HepG2 (cell line): Measurements from ENCODE around the gene KRT17. TPM values are rescaled to one million over a fixed set of nuclear protein-coding genes. Genes with fewer than 3 reads are reported as not detected.
A peak's percentile ranks its signal among the peaks of the same experiment; 100 is the strongest.

ENCODE experiments used
- ATAC-seq: fragments of 200-7000 bp; cut with Tn5 transposase; 3 replicates; pipeline ENCODE4 v1.9.1; 2020; ENCODE audit warnings: mild to moderate bottlenecking, moderate library complexity
- BruUV-seq: library from RNA; stranded (reverse); fragments of 400-500 nt; replicated peaks from 2 replicates; lab custom pipeline; 2021; lab: Mats Ljungman, UMichigan
- CTCF ChIA-PET: fragments of 300-600 bp; formaldehyde crosslinking; extraction: SDS; loops from one replicate; lab custom pipeline; 2021; ENCODE audit warnings: low total read pairs, inconsistent platforms, low intra/inter-chr PET ratio; lab: Yijun Ruan, JAX
- POLR2A ChIA-PET: fragments of 350-600 bp; sonication (Branson Sonifier 250); formaldehyde crosslinking; loops from one replicate; lab custom pipeline; 2020; ENCODE audit warnings: antibody characterized with exemption, inconsistent platforms; lab: Yijun Ruan, JAX
- DNase-seq: peaks from one replicate; pipeline ENCODE4 v3.0.0-alpha.2; 2015; ENCODE audit warnings: low spot score
- FAIRE-seq: peaks from 3 replicates; lab custom pipeline; 2011; peaks lifted over from hg19 to GRCh38; lab: Jason Lieb, UNC
- H2AFZ ChIP-seq: one replicate; pipeline ENCODE4 v1.6.1; 2011; ENCODE audit warnings: low read length, inconsistent platforms
- H3K27ac ChIP-seq: fragments of 300-600 bp; 3 replicates; pipeline ENCODE4 v1.8.0; 2011; ENCODE audit warnings: mixed run types, mild to moderate bottlenecking, mixed read lengths, low read length, inconsistent platforms; ENCODE audit not compliant: insufficient read depth; ENCODE audit errors: extremely low read length
- H3K27me3 ChIP-seq, 2 experiments: fragments of 200-600 bp in 1 of 2; 2 replicates in 1 of 2; 3 replicates in 1 of 2; pipeline versions ENCODE4 v1.6.0 to v1.8.0; 2011; ENCODE audit warnings: low read length in 2 of 2, mild to moderate bottlenecking in 2 of 2, moderate library complexity in 2 of 2, inconsistent platforms in 1 of 2; ENCODE audit not compliant: insufficient read depth in 2 of 2, control insufficient read depth in 1 of 2
- H3K36me3 ChIP-seq, 2 experiments: fragments of 200-600 bp in 1 of 2; replicated peaks in 1 of 2; 2 replicates in 1 of 2; 3 replicates in 1 of 2; pipeline versions ENCODE4 v1.5.1 to v1.8.0; 2011; ENCODE audit warnings: low read length in 2 of 2, inconsistent platforms in 1 of 2; ENCODE audit not compliant: insufficient read depth in 2 of 2, control insufficient read depth in 1 of 2
- H3K4me1 ChIP-seq: 2 replicates; pipeline ENCODE4 v1.5.1; 2012; ENCODE audit warnings: low read length, inconsistent platforms; ENCODE audit not compliant: insufficient read depth
- H3K4me2 ChIP-seq: 2 replicates; pipeline ENCODE4 v1.6.0; 2011; ENCODE audit warnings: low read depth, low read length, inconsistent platforms
- H3K4me3 ChIP-seq, 3 experiments: fragments of 200-600 bp in 1 of 3; sonication (generic), shearing (Covaris generic) in 1 of 3; replicated peaks in 1 of 3; 2 replicates each; pipeline ENCODE4 v1.5.1; 2011 to 2016; ENCODE audit warnings: low read length in 3 of 3, inconsistent platforms in 2 of 3, low read depth in 2 of 3, mild to moderate bottlenecking in 2 of 3, control low read depth in 1 of 3, mixed read lengths in 1 of 3; ENCODE audit not compliant: insufficient read depth in 1 of 3
- H3K79me2 ChIP-seq: one replicate; pipeline ENCODE4 v1.6.1; 2011; ENCODE audit warnings: low read length, inconsistent platforms; ENCODE audit not compliant: insufficient read depth
- H3K9ac ChIP-seq: 2 replicates; pipeline ENCODE4 v1.6.0; 2011; ENCODE audit warnings: mild to moderate bottlenecking, low read depth, low read length, inconsistent platforms; ENCODE audit not compliant: insufficient read depth
- H3K9me3 ChIP-seq: 2 replicates; pipeline ENCODE4 v1.5.1; 2012; ENCODE audit warnings: mild to moderate bottlenecking, low read length
- H4K20me1 ChIP-seq: 2 replicates; pipeline ENCODE4 v1.6.0; 2011; ENCODE audit warnings: inconsistent platforms, mild to moderate bottlenecking, low read length, moderate library complexity; ENCODE audit not compliant: insufficient read depth
- CEBPZ ChIP-seq: IDR thresholded peaks from 2 replicates; pipeline ENCODE4 v1.6.1; 2012; ENCODE audit warnings: low read length, improper control_type of control experiment
- CENPBD1 ChIP-seq: sonication (generic); formaldehyde crosslinking; IDR thresholded peaks from 2 replicates; pipeline ENCODE4 v1.8.0; 2022; ENCODE audit warnings: missing genetic modification reagents, low read depth, mild to moderate bottlenecking, borderline replicate concordance
- KDM2A ChIP-seq: sonication (generic); formaldehyde crosslinking; IDR thresholded peaks from 2 replicates; pipeline ENCODE4 v1.4.0; 2020; ENCODE audit warnings: low read depth, missing genetic modification reagents, borderline replicate concordance
- NFATC3 ChIP-seq: sonication (generic); formaldehyde crosslinking; IDR thresholded peaks from 2 replicates; pipeline ENCODE4 v1.5.1; 2020; ENCODE audit warnings: mild to moderate bottlenecking, missing genetic modification reagents
- POGK ChIP-seq: sonication (generic); formaldehyde crosslinking; conservative IDR thresholded peaks from 2 replicates; pipeline ENCODE4 v1.8.0; 2022; ENCODE audit warnings: mild to moderate bottlenecking, moderate library complexity, missing genetic modification reagents
- STAG1 ChIP-seq: sonication (generic); formaldehyde crosslinking; IDR thresholded peaks from 2 replicates; pipeline ENCODE4 v1.4.0; 2020; ENCODE audit warnings: missing genetic modification reagents
- THAP11 ChIP-seq: IDR thresholded peaks from 2 replicates; pipeline ENCODE4 v1.6.1; 2016; ENCODE audit warnings: missing biosample characterization, missing genetic modification reagents
- ZNF484 ChIP-seq: sonication (generic); formaldehyde crosslinking; IDR thresholded peaks from 2 replicates; pipeline ENCODE4 v1.5.1; 2020; ENCODE audit warnings: mild to moderate bottlenecking, low read depth, missing genetic modification reagents, borderline replicate concordance
- ZNF639 ChIP-seq: conservative IDR thresholded peaks from 2 replicates; pipeline ENCODE4 v1.6.1; 2018; ENCODE audit warnings: missing genetic modification reagents
- ZNF724P ChIP-seq: sonication (generic); formaldehyde crosslinking; IDR thresholded peaks from 2 replicates; pipeline ENCODE4 v1.8.0; 2022; ENCODE audit warnings: missing genetic modification reagents, borderline replicate concordance
- ZUFSP ChIP-seq: sonication (generic); formaldehyde crosslinking; IDR thresholded peaks from 2 replicates; pipeline ENCODE4 v1.9.0; 2021; ENCODE audit warnings: missing genetic modification reagents, mild to moderate bottlenecking, borderline replicate concordance
- WGBS: methylation state at CpG from one replicate; pipeline ENCODE4 v1.1.6; 2017; ENCODE audit warnings: low lambda C conversion rate; 5-methylcytosine and 5-hydroxymethylcytosine counted together
- in situ Hi-C: cut with HindIII; loops from 2 replicates; pipeline ENCODE4 v1.10.0; 2017; ENCODE audit warnings: low pct_unique_long_range_greater_than_20kb; ENCODE audit not compliant: extremely low pct_ligation_motif_present
- intact Hi-C: fragments of 100-400 bp; cut with micrococcal nuclease; formaldehyde crosslinking; loops from one replicate; pipeline ENCODE4 v1.10.0; 2022; ENCODE audit not compliant: unreplicated experiment
- polyA plus RNA-seq, 8 experiments: library from polyadenylated mRNA; depleted of rRNA in 3 of 8; stranded (reverse) in 7 of 8; unstranded in 1 of 8; fragments of >200 nt; fragmentation: Illumina TruSeq in 4 of 8; extraction: Trizol in 4 of 8; gene quantifications; 2 replicates each; pipeline versions ENCODE4 v1.2.1 to v1.2.3, GENCODE V29; 2011 to 2016; ENCODE audit warnings: low read depth in 4 of 8, missing spikeins in 1 of 8, mixed read lengths in 1 of 8; ENCODE audit not compliant: insufficient read depth in 1 of 8
- total RNA-seq, 5 experiments: library from RNA; depleted of rRNA; stranded (reverse); fragments of >200 nt; fragmentation: Illumina TruSeq; extraction: Trizol; gene quantifications; 2 replicates each; pipeline ENCODE4 v1.2.3, GENCODE V29; 2016; ENCODE audit warnings: low read depth in 1 of 5

Gene KRT17
- total and polyA plus RNA-seq, 2 of the 13 experiments (the other 11 are each of a cell fraction or from before 2014, with no cell fraction given): 0.38 to 0.82 TPM

GRCh38 chr17:41648411-41649195 is 24.2 kb upstream of the KRT17 start (continued):
- no peak for TF ChIP-seq CEBPZ
- TF ChIP-seq NFATC3 (CRISPR knock-in tag): no peak

- Histone ChIP-seq H3K79me2 (no peaks in the 10 kb centered on the region), H3K36me3 (no peaks in the 10 kb centered on the region), H3K4me2 (peak overlapping the region; percentile 89), H2AFZ (no peak overlapping the region), H3K4me1 (peaks cover 33% of the 10 kb centered on the region), H3K9me3 (no peaks in the 10 kb centered on the region), H3K4me3 (peak overlapping the region in 1 of 3 experiments; percentile 66; a peak in 2 of 6 replicates), H4K20me1 (no peaks in the 10 kb centered on the region), H3K27me3 (peaks cover 4 to 24% of the 10 kb centered on the region in 2 experiments; a peak in 4 of 5 replicates), H3K9ac (no peak overlapping the region), H3K27ac (no peak overlapping the region)
- CTCF ChIA-PET: interaction anchor here (1.0 to 11.1 kb wide), 13 partner anchors 11 to 845 kb away, joined by 3 to 242 read pairs (median 6); no protein-coding TSS in a partner anchor
- in situ Hi-C loops (no loop called here), intact Hi-C loops (loop anchor here (1.0 to 10.0 kb wide), 5 partner anchors 14 to 846 kb away; partner anchors contain the start of gene KRT9)
- POLR2A ChIA-PET: interaction anchor here (1.1 kb wide), 2 partner anchors 15 to 40 kb away, joined by 4 to 7 read pairs; partner anchors contain the start of gene EIF1
- FAIRE-seq (peak; percentile 48), DNase-seq (peak; percentile 69), ATAC-seq (peak; percentile 87)
- BruUV-seq: no TSS peak
- whole genome bisulfite sequencing: 6% methylated on average over 9 of the region's 22 CpGs
- TF ChIP-seq ZNF484 (CRISPR knock-in tag): no peak
- peak; percentile 30; the same call in 1 of the 2 replicates for TF ChIP-seq THAP11 (CRISPR knock-in tag)
- TF ChIP-seq STAG1 (CRISPR knock-in tag): peak; percentile 94
- 0 out of 2 replicates have a peak, but pooled peaks have one; percentile 3 for TF ChIP-seq POGK (CRISPR knock-in tag)
- 0 out of 2 replicates have a peak, but pooled peaks have one; percentile 13 for TF ChIP-seq ZNF639 (CRISPR knock-in tag)
- TF ChIP-seq ZUFSP (CRISPR knock-in tag): no peak
- no peak for TF ChIP-seq CENPBD1 (CRISPR knock-in tag)
- TF ChIP-seq ZNF724P: no peak
- TF ChIP-seq KDM2A (CRISPR knock-in tag): peak; percentile 90
Observed at GRCh38 chr17:41647940-41648410, 23.6 kb upstream of the KRT17 start.
